Kidney (tissue), 14 donors: Measurements from ENCODE around the gene CNP. TPM values are rescaled to one million over a fixed set of nuclear protein-coding genes. Genes with fewer than 3 reads are reported as not detected.
"Not testable (repeated sequence)": the region's sequence is repeated elsewhere in the genome, so short reads cannot be mapped to it uniquely, and the experiment has no call there.

Experiments
- DNase-seq, 5 donors: peaks; one replicate each; pipeline ENCODE4 v3.0.0-alpha.2; 2013 to 2020
- FAIRE-seq: peaks from 2 replicates; lab custom pipeline; 2012; peaks lifted over from hg19 to GRCh38; lab: Jason Lieb, UNC
- H3K27ac ChIP-seq, 2 donors: one replicate each; pipeline ENCODE4 v1.7.0; 2013; ENCODE audit warnings: low read depth in 2 of 2, low read length in 2 of 2, inconsistent platforms in 1 of 2
- H3K27me3 ChIP-seq: one replicate; pipeline ENCODE4 v1.7.1; 2013; ENCODE audit warnings: low read length, inconsistent platforms; ENCODE audit not compliant: control insufficient read depth, insufficient read depth
- H3K36me3 ChIP-seq, 3 donors: one replicate each; pipeline versions ENCODE4 v1.7.0 to v1.7.1; 2013; ENCODE audit warnings: low read length in 3 of 3, control low read depth in 1 of 3, inconsistent platforms in 1 of 3; ENCODE audit not compliant: insufficient read depth in 3 of 3, control insufficient read depth in 2 of 3
- H3K4me1 ChIP-seq, 3 donors: one replicate each; pipeline versions ENCODE4 v1.7.0 to v1.7.1; 2013; ENCODE audit warnings: low read length in 3 of 3, inconsistent platforms in 1 of 3, low read depth in 1 of 3; ENCODE audit not compliant: control insufficient read depth in 2 of 3, insufficient read depth in 2 of 3
- H3K4me3 ChIP-seq, 3 donors: one replicate each; pipeline versions ENCODE4 v1.7.0 to v1.8.1; 2013; ENCODE audit warnings: low read length in 3 of 3, control low read depth in 1 of 3, inconsistent platforms in 1 of 3
- H3K9ac ChIP-seq, 3 donors: one replicate each; pipeline versions ENCODE4 v1.7.0 to v1.7.1; 2013; ENCODE audit warnings: low read length in 3 of 3, control low read depth in 1 of 3, inconsistent platforms in 1 of 3
- H3K9me3 ChIP-seq, 3 donors: one replicate each; pipeline versions ENCODE4 v1.7.0 to v1.7.1; 2013; ENCODE audit warnings: low read length in 3 of 3, control low read depth in 1 of 3, inconsistent platforms in 1 of 3; ENCODE audit not compliant: control insufficient read depth in 2 of 3, insufficient read depth in 1 of 3
- CTCF ChIP-seq: IDR thresholded peaks from 3 replicates; pipeline ENCODE4 v1.5.1; 2012; ENCODE audit warnings: mild to moderate bottlenecking, moderate library complexity, borderline replicate concordance; ENCODE audit not compliant: insufficient read depth; ENCODE audit errors: extremely low read depth
- intact Hi-C: fragments of 100-400 bp; cut with DNase I; formaldehyde crosslinking; loops from one replicate; pipeline ENCODE4 v1.11.1; 2022
- polyA plus RNA-seq: library from polyadenylated mRNA; stranded (reverse); fragments of 350-450 nt; fragmentation: Illumina TruSeq; extraction: RNeasy Lipid Tissue Mini Kit (QIAGEN cat#74804); gene quantifications from one replicate; pipeline ENCODE4 v1.2.3, GENCODE V29; 2014; ENCODE audit warnings: low read depth, low replicate concordance; ENCODE audit not compliant: insufficient read depth
- total RNA-seq: library from RNA; stranded (reverse); fragmentation: NEBNext Ultra II Directional; extraction: Animal tissue kit (Norgen Biotek cat#: 25700); gene quantifications from one replicate; pipeline ENCODE4 v1.2.1, GENCODE V29; 2021
- donor health status: control.
- donor health status: control.
- donor health status: control.
- donor health status: control.
- donor health status: control.
- donor health status: DM: yes; HTN: yes; CAD: no.
- donor health status: Normal renal cell carcinoma (clear cell type).

The CNP gene
- total and polyA plus RNA-seq, 2 donors from 2014 or later, result 64.0 to 87.5 TPM

GRCh38 chr17:42018339-42018738, 51.7 kb downstream of the CNP start:
- intact Hi-C loops, result no loop called here
- H3K9ac ChIP-seq, result peak overlapping the region in 1 of 3 donors; percentile 100
- peaks cover 0 to 5% (median 0%) of the 10 kb centered on the region in 3 donors for H3K36me3 ChIP-seq
- H3K4me1 ChIP-seq, result peaks cover 4 to 31% (median 28%) of the 10 kb centered on the region in 3 donors
- no peak for DNase-seq
- no peaks in the 10 kb centered on the region for H3K9me3 ChIP-seq
- H3K27me3 ChIP-seq, result no peaks in the 10 kb centered on the region
- TF ChIP-seq CTCF, result no peak
- peak overlapping the region in 2 of 3 donors; percentile 97 to 98 for H3K4me3 ChIP-seq
- H3K27ac ChIP-seq, result peak overlapping the region in 1 of 2 donors; percentile 95
- no peak for FAIRE-seq

DNA sequence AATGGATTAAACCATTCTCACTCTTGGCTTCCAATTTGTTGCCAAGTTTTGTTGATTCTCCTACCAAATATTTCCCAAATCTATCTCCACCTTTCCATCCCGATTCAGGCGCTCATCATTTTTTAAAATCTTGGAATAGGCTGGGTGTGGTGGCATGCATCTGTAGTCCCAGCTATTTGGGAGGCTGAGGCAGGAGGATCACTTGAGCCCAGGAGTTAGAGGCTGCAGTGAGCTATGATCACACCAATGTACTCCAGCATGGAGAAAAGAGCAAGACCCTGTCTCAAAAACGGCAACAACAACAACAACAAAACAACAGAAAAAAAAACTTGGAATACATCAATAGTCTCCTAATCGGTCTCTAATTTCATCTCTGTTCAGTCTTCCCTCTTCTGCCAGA, 52.4 kb downstream of the CNP start:
- Histone ChIP-seq H3K36me3 (peaks cover 0 to 12% (median 4%) of the 10 kb centered on the region in 3 donors), H3K4me1 (peaks cover 4 to 31% (median 25%) of the 10 kb centered on the region in 3 donors), H3K9ac (no peak overlapping the region), H3K27me3 (no peaks in the 10 kb centered on the region), H3K27ac (no peak overlapping the region), H3K4me3 (no peak overlapping the region), H3K9me3 (no peaks in the 10 kb centered on the region)
- DNase-seq, result no peak
- intact Hi-C loops, result no loop called here
- no peak for FAIRE-seq
- TF ChIP-seq CTCF, result no peak

- H3K4me1 ChIP-seq, result peaks cover 4 to 31% (median 27%) of the 10 kb centered on the region in 3 donors
- peak; percentile 84 for TF ChIP-seq CTCF
- peak within 1 kb of the TSS; percentile 68 to 87 (median 73) for H3K4me3 ChIP-seq
- H3K9me3 ChIP-seq, result no peaks in the 10 kb centered on the region
- FAIRE-seq (no peak), DNase-seq (peak; percentile 93 to 98 (median 96))
- intact Hi-C loops, result no loop called here
- H3K36me3 ChIP-seq, result peaks cover 0 to 14% (median 8%) of the 10 kb centered on the region in 3 donors
- H3K9ac ChIP-seq, result peak within 1 kb of the TSS; percentile 57 to 95 (median 94)
- H3K27ac ChIP-seq, result peak within 1 kb of the TSS; percentile 61 to 73
- H3K27me3 ChIP-seq, result no peaks in the 10 kb centered on the region
These were observed 53.2 kb downstream of the CNP start, which contains the start of gene NKIRAS2 for GRCh38 chr17:42019509-42020404. TSS of gene NKIRAS2 (plus strand) at chr17:42020090. CDS start at chr17:42021578, 1,488 bp downstream.

- H3K27ac ChIP-seq, H3K9me3 ChIP-seq, H3K27me3 ChIP-seq, intact Hi-C loops, FAIRE-seq, DNase-seq: not testable (repeated sequence)
- Histone ChIP-seq H3K36me3 (peaks cover 0 to 14% (median 8%) of the 10 kb centered on the region in 3 donors), H3K4me1 (peaks cover 4 to 26% (median 25%) of the 10 kb centered on the region in 3 donors), H3K9ac (peak overlapping the region in 1 of 3 donors; percentile 94), H3K4me3 (peak overlapping the region; percentile 68 to 87 (median 73))
These were observed 54.2 kb downstream of the CNP start for GRCh38 chr17:42020845-42021244.
